Fibroblast of mammary gland (primary cell): ENCODE measurements around the gene JAKMIP2.
"Not testable (repeated sequence)": the region's sequence is repeated elsewhere in the genome, so short reads cannot be mapped to it uniquely, and the experiment has no call there.

ENCODE experiments used
- DNase-seq: peaks from one replicate; pipeline ENCODE4 v3.0.0-alpha.2; 2010; ENCODE audit warnings: low read depth
- H3K4me3 ChIP-seq: 2 replicates; pipeline ENCODE4 v1.5.1; 2011; ENCODE audit warnings: low read depth, mild to moderate bottlenecking, low read length, moderate library complexity; ENCODE audit not compliant: control insufficient read depth
- TF ChIP-seq, protein P1 (sequence below): conservative IDR thresholded peaks from 2 replicates; pipeline ENCODE4 v1.5.1; 2011; ENCODE audit warnings: low read depth, low read length, inconsistent platforms; ENCODE audit not compliant: control insufficient read depth, insufficient read depth

Gene JAKMIP2

DNA sequence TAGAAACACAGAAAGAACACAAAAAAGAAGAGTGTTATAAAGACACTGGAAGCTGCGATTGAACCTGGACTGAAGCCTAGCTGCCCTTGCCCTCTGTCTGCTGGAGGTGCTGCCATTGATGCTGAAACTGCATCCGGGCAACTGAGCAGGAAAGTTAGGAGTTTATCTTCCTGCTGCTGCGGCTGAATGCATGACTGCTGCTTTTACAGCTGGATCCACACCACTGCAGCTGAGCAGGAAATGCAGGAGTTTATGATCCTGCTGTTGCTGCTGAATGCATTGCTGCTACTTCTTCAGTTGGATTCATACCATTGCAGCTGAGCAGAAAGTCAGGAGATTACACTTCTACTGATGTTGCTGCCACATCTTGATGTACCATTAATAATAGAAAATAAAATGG, 21.8 kb upstream of the JAKMIP2 start:
- H3K4me3 ChIP-seq = no peak overlapping the region
- DNase-seq = no peak
- TF ChIP-seq, protein P1, sequence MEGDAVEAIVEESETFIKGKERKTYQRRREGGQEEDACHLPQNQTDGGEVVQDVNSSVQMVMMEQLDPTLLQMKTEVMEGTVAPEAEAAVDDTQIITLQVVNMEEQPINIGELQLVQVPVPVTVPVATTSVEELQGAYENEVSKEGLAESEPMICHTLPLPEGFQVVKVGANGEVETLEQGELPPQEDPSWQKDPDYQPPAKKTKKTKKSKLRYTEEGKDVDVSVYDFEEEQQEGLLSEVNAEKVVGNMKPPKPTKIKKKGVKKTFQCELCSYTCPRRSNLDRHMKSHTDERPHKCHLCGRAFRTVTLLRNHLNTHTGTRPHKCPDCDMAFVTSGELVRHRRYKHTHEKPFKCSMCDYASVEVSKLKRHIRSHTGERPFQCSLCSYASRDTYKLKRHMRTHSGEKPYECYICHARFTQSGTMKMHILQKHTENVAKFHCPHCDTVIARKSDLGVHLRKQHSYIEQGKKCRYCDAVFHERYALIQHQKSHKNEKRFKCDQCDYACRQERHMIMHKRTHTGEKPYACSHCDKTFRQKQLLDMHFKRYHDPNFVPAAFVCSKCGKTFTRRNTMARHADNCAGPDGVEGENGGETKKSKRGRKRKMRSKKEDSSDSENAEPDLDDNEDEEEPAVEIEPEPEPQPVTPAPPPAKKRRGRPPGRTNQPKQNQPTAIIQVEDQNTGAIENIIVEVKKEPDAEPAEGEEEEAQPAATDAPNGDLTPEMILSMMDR = no peak

DNA sequence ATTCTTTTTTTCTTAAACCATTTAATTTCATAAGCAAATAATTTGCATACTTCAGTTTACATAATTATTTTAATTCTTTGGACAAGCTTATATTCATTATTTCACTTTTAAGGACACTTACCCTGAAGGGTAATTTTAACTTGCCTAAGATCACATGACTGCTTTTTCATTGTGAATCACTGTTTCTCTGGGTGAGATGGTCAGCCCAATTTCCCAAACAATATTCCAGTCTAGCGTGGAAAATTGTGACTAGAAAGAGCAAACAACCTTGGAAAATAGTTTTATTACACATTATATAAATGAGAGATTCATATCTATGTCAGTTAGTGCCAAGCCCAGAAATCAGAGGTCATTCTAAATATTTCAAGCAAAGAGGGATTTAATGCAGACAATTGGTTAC, 21.4 kb upstream of the JAKMIP2 start:
- DNase-seq = no peak
- H3K4me3 ChIP-seq = no peak overlapping the region
- TF ChIP-seq, protein P1 = no peak

DNA sequence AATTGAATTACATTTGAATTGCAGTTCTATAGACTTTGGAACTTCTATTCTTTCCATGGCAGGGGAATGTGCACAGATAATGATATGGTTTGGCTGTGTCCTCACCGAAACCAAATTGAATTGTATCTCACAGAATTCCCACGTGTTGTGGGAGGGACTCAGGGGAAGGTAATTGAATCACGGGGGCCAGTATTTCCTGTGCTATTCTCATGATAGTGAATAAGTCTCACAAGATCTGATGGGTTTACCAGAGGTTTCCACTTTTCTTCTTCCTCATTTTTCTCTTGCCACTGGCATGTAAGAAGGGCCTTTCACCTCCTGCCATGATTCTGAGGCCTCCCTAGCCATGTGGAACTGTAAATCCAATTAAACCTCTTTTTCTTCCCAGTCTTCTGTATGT, 20.6 kb upstream of the JAKMIP2 start:
- H3K4me3 ChIP-seq = not testable (repeated sequence)

DNA sequence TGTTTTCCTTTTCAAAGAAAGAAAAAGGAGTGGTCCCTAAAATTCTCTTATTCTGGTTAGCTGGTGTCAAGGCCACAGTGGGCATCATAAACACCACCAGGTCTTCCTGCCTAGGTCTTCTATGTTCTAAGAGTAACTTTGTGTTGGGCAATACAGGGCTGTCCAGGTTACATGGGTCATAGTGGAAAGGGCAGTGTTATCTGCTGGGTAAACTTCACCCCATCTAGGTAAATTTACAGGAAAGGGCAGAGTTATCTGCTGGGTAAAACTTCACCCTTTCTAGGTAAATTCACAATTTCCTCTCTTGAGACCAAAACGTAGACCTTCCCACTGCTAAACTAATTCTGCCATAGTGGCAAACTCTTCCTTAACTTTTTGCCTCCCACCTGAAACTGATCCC, 18.9 kb upstream of the JAKMIP2 start:
- no peak for DNase-seq
- no peak overlapping the region for H3K4me3 ChIP-seq
- TF ChIP-seq, protein P1 = no peak

More for the DNA sequence above, 20.6 kb upstream of the JAKMIP2 start:
- DNase-seq = not testable (repeated sequence)

DNA sequence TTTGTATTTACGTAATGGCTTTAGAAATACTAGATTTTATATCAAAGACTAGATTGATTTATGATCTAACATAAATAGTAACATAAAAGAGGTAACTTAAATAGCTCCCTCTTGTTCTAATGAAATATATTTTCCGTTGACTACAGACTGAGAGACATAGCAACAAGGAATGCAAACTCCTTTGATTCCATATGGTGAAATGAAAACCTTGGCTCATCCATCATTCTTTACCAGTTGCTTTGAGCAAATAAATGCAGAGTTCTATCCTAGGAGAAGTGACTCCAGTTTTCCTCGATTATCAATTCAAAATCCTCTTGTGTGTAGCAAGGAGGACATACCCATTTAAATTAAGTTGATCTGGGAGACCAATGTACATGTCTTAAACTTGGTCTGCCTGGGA, 18.0 kb upstream of the JAKMIP2 start:
- H3K4me3 ChIP-seq = no peak overlapping the region

DNA sequence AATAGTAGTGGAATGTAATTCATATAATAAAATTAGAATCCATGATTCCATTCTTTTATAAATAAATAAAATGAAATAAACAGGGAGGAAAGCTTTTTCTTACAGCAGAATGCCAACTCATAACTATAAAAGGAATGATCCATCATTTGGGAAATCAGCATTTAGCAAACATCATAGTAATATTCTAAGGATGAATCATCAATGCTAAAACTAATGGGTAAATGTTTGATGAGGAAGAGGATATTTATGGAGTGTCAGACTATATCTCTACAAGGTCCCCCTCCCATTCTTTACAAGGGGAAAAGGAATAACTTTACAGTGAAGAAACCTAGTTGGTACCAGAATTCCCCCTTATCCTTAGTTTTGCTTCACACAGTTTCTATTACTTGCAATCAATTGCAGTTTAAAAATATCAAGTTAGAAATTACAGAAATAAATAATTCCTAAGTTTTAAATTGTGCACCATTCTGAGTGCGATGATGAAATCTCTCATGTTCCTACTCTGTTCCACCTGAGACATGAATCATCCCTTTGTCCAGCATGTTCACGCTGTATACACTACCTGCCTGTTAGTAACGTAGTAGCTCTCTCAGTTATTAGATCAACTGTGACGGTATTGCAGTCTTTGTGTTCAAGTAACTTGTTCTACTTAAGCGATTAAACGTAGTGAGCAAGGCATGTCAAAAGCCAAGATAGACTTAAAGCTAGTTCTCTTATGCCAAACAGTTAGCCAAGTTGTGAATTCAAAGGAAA, 14.2 kb upstream of the JAKMIP2 start:
- TF ChIP-seq, protein P1 = no peak
- H3K4me3 ChIP-seq = no peak overlapping the region
- DNase-seq = no peak

More for the DNA sequence above, 18.0 kb upstream of the JAKMIP2 start:
- TF ChIP-seq, protein P1 = no peak
- no peak for DNase-seq

DNA sequence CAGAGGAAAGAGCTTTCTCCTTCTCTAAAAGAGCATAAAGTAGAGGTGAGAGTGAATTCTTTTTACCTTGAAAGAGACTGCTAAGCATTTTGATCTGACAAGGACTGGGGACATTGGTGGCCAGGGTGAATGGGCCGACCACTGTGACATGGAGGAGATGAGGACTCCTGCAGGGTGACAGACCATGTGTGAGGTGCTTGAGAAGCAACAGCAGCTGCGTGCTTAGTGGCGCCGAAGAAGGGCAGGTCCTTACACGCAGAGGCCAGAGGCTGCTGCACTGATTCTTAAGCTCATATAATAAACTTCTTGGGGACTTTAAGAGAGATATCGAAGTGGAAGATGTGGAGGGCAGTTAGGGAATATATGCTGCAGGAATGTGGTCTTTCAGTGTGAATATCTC, 8.7 kb upstream of the JAKMIP2 start:
- TF ChIP-seq, protein P1 = no peak
- no peak overlapping the region for H3K4me3 ChIP-seq
- DNase-seq = no peak
